Suprapubic skin (tissue), 4 donors: ENCODE measurements around the gene MYO18B. TPM values are rescaled to one million over a fixed set of nuclear protein-coding genes. Genes with fewer than 3 reads are reported as not detected.

ENCODE experiments used
- DNase-seq, 2 donors: peaks; one replicate each; pipeline ENCODE4 v3.0.0-alpha.2; 2019; ENCODE audit warnings: low spot score in 2 of 2
- H3K27ac ChIP-seq: fragments of 200-600 bp; sonication (generic); one replicate; pipeline ENCODE4 v1.5.1; 2019
- H3K27me3 ChIP-seq: fragments of 200-600 bp; sonication (generic); one replicate; pipeline ENCODE4 v1.5.1; 2019
- H3K36me3 ChIP-seq: fragments of 200-600 bp; sonication (generic); one replicate; pipeline ENCODE4 v1.5.1; 2019
- H3K4me1 ChIP-seq: fragments of 200-600 bp; sonication (generic); one replicate; pipeline ENCODE4 v1.5.1; 2019
- H3K4me3 ChIP-seq: fragments of 200-600 bp; sonication (generic); one replicate; pipeline ENCODE4 v1.5.1; 2019; ENCODE audit warnings: mild to moderate bottlenecking
- H3K9me3 ChIP-seq: fragments of 200-600 bp; sonication (generic); one replicate; pipeline ENCODE4 v1.5.1; 2019
- CTCF ChIP-seq, 2 donors: fragments of 200-600 bp in 1 of 2; fragments of 450-650 bp in 1 of 2; sonication (generic) in 1 of 2; IDR thresholded peaks; one replicate each; pipeline ENCODE4 v1.5.1; 2016 to 2019; ENCODE audit warnings: antibody characterized with exemption in 2 of 2, mild to moderate bottlenecking in 1 of 2, moderate library complexity in 1 of 2
- EP300 ChIP-seq: sonication (generic); formaldehyde crosslinking; IDR thresholded peaks from one replicate; pipeline ENCODE4 v1.6.1; 2017; ENCODE audit warnings: antibody characterized with exemption
- POLR2A ChIP-seq, 2 donors: fragments of 450-650 bp; IDR thresholded peaks; one replicate each; pipeline ENCODE4 v1.6.1; 2017; ENCODE audit warnings: antibody characterized with exemption in 2 of 2, mild to moderate bottlenecking in 2 of 2, moderate library complexity in 2 of 2
- POLR2AphosphoS5 ChIP-seq, 3 donors: sonication (generic); formaldehyde crosslinking; IDR thresholded peaks; one replicate each; pipeline ENCODE4 v1.6.1; 2017; ENCODE audit warnings: antibody characterized with exemption in 3 of 3
- WGBS: methylation state at CpG from one replicate; pipeline ENCODE4 v1.1.5; 2018; 5-methylcytosine and 5-hydroxymethylcytosine counted together
- total RNA-seq, 4 donors: library from RNA; depleted of rRNA; stranded (reverse); fragments of >200 nt; gene quantifications; one replicate each; pipeline ENCODE4 v1.1.0, GENCODE V29; 2016

The MYO18B gene
- total RNA-seq, 4 donors from 2014 or later = 1.2 to 3.2 (median 1.7) TPM

- H3K9me3 ChIP-seq = no peaks in the 10 kb centered on the region
- H3K36me3 ChIP-seq = peaks cover 6% of the 10 kb centered on the region
- H3K27me3 ChIP-seq = no peaks in the 10 kb centered on the region
- TF ChIP-seq POLR2A (IDR thresholded peaks at IDR 0.05) (no peak), POLR2AphosphoS5 (IDR thresholded peaks at IDR 0.05) (no peak), CTCF (IDR thresholded peaks at IDR 0.05) (no peak), EP300 (no peak)
- DNase-seq = no peak
- H3K4me3 ChIP-seq = no peak overlapping the region
- WGBS = 65% methylated on average over 4 of the region's 4 CpGs
- no peak overlapping the region for H3K27ac ChIP-seq
- H3K4me1 ChIP-seq = no peaks in the 10 kb centered on the region
Measured at GRCh38 chr22:25726241-25726640, 15.7 kb upstream of the MYO18B start.

DNA sequence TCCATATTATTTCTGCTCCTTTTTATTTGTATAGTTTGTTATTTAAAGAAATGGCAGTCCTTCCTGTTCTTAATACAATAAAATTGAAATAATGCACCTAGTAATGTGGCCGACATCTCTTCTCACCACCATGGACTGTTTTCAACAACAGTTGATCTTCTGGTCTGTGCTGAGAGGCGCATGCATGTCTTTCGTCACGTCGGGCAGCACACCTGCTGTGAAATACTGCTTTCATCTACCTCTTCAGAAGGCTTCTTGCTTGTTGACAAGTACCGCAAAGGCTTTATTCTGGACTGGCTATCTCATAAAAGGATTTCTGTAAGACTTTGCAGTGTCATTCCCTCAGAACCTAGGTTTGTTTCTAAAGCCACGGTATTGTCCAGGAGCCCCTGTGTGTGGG lies 13.9 kb upstream of the MYO18B start:
- TF ChIP-seq POLR2AphosphoS5 (IDR thresholded peaks at IDR 0.05) (no peak), CTCF (IDR thresholded peaks at IDR 0.05) (no peak), EP300 (no peak), POLR2A (IDR thresholded peaks at IDR 0.05) (no peak)

GRCh38 chr22:25729016-25729995 lies 12.7 kb upstream of the MYO18B start:
- no peaks in the 10 kb centered on the region for H3K9me3 ChIP-seq
- H3K4me3 ChIP-seq = no peak overlapping the region
- no peak overlapping the region for H3K27ac ChIP-seq
- H3K27me3 ChIP-seq = no peaks in the 10 kb centered on the region
- H3K36me3 ChIP-seq = no peaks in the 10 kb centered on the region
- 64% methylated on average over 19 of the region's 19 CpGs for WGBS
- TF ChIP-seq POLR2A (IDR thresholded peaks at IDR 0.05) (no peak), EP300 (no peak), POLR2AphosphoS5 (IDR thresholded peaks at IDR 0.05) (no peak), CTCF (IDR thresholded peaks at IDR 0.05) (no peak)
- no peaks in the 10 kb centered on the region for H3K4me1 ChIP-seq
- DNase-seq = no peak

More for the DNA sequence above, 13.9 kb upstream of the MYO18B start:
- H3K27me3 ChIP-seq = no peaks in the 10 kb centered on the region
- WGBS = 84% methylated on average over 7 of the region's 7 CpGs
- H3K4me3 ChIP-seq = no peak overlapping the region
- DNase-seq = no peak
- H3K36me3 ChIP-seq = no peaks in the 10 kb centered on the region
- no peaks in the 10 kb centered on the region for H3K4me1 ChIP-seq
- H3K9me3 ChIP-seq = no peaks in the 10 kb centered on the region
- H3K27ac ChIP-seq = no peak overlapping the region

DNA sequence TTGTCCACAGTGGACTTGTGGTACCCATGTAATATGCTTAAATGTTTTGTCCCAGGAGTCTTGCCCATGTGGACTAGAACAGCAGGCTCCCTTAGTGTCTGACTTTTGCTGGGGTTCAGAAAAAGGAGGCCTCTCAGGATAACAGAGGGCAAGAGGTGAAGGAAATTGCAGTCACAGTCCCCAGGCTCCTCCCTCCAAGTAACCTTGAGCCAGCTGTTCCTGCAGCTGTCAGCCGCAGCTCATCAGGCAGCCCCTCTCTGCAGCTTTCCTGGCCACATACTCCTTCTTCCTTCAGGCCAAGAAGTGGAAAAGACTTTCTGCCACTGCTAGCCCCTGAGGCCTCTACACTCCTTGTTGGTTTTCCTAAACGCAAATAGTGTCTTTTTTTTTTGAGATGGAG lies 6.3 kb upstream of the MYO18B start:
- Histone ChIP-seq H3K9me3 (no peaks in the 10 kb centered on the region), H3K27me3 (peaks cover 9% of the 10 kb centered on the region), H3K4me1 (no peaks in the 10 kb centered on the region), H3K36me3 (no peaks in the 10 kb centered on the region), H3K27ac (no peak overlapping the region), H3K4me3 (no peak overlapping the region)
- no peak for DNase-seq
- WGBS = 57% methylated on average over 2 of the region's 2 CpGs
- no peak for TF ChIP-seq POLR2A (IDR thresholded peaks at IDR 0.05)
- no peak for TF ChIP-seq EP300
- TF ChIP-seq CTCF (IDR thresholded peaks at IDR 0.05) = no peak
- no peak for TF ChIP-seq POLR2AphosphoS5 (IDR thresholded peaks at IDR 0.05)

DNA sequence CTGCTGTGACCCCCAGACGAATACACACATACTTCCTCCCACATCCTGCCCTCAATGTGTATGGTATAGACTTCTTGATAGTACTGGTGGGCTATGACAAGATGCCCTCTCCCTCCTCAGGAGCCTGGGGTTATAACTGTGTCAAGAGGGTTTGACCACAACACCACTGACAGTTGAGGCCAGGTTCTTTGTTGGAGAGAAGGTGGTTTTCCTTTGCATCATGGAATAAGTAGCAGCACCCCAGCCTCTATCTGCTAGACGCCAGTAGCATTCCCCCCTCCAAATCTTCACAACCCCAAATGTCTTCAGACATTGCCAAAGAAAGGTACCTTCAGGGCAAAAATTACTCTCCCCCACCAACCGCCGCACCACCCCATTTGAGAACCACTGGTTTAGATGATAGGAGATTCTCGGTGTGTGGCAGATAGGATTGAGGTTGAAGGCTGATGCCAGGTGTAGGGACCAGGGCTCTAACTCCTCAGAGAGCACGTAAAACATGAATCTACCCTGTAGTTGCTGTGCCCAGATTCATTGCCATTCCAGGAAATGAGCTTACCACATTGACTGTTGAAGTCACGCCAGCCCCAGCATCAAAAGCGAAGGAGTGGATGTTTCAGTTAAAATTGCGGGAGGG lies 5.5 kb upstream of the MYO18B start:
- Histone ChIP-seq H3K36me3 (no peaks in the 10 kb centered on the region), H3K27me3 (peaks cover 9% of the 10 kb centered on the region), H3K4me1 (no peaks in the 10 kb centered on the region), H3K9me3 (no peaks in the 10 kb centered on the region), H3K4me3 (no peak overlapping the region), H3K27ac (no peak overlapping the region)
- no peak for TF ChIP-seq POLR2A (IDR thresholded peaks at IDR 0.05)
- no peak for TF ChIP-seq CTCF (IDR thresholded peaks at IDR 0.05)
- no peak for TF ChIP-seq POLR2AphosphoS5 (IDR thresholded peaks at IDR 0.05)
- TF ChIP-seq EP300 = no peak
- no peak for DNase-seq
- whole genome bisulfite sequencing = 72% methylated on average over 9 of the region's 9 CpGs
